HG03097 (cell line): ENCODE results near the gene TARDBP.
"Not testable (repeated sequence)": the region's sequence is repeated elsewhere in the genome, so short reads cannot be mapped to it uniquely, and the experiment has no call there.

Experiments
- ATAC-seq: cut with Tn5 transposase; IDR thresholded peaks from one replicate; pipeline ENCODE4 v1.9.1; 2021; ENCODE audit not compliant: unreplicated experiment, low FRiP score

TARDBP gene

DNA sequence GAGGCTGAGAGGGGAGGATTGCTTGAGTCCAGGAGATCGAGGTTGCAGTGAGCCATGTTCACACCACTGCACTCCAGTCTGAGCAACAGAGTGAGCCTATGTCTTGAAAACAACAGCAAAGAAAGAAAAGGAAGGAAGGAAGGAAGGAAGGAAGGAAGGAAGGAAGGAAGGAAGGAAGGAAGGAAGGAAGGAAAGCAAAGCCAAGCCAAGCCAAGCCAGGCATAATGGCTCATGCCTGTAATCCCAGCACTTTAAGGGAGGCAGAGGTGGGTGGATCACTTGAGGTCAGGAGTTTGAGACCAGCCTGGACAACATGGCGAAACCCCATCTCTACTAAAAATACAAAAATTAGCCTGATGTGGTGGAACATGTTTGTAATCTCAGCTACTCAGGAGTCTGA lies 20.4 kb upstream of the TARDBP start:
- ATAC-seq, result not testable (repeated sequence)

DNA sequence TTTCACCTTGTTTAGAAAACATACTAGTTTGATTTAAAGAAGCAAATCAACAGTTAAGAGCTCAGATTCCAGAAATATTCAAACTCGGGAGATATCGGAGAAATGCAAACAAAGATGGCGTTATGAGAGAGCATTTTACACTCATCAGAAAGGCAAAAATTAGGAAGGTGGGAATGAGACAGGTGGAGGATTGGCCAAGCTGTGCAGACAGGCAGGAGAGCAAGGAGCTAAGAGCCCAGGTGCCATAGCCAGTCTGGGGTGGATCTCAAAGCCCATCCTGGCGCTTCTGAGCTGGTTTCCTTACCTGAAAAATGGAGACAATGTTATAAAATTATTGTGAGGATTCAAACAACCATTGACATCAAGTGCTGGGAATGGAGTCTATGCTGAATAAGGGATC lies 19.6 kb upstream of the TARDBP start:
- ATAC-seq, result no peak

DNA sequence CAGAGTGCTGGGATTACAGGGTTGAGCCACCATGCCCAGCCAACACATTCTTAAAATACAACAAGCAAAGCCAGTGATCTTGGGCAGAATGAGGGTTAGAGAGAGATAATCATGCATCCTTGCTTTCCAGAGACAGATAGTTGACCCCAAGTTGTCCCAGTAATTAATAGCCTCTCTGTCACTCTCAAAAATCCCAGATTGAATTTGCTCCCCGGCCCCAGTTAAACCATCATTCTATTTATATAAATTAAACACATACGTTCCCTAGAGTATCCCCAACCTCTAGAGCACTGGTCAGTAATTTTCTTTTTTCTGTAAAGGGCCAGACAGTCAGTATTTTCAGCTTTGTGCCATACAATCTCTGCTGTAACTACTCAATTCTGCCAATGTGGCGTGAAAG lies 16.4 kb upstream of the TARDBP start:
- ATAC-seq, result no peak

DNA sequence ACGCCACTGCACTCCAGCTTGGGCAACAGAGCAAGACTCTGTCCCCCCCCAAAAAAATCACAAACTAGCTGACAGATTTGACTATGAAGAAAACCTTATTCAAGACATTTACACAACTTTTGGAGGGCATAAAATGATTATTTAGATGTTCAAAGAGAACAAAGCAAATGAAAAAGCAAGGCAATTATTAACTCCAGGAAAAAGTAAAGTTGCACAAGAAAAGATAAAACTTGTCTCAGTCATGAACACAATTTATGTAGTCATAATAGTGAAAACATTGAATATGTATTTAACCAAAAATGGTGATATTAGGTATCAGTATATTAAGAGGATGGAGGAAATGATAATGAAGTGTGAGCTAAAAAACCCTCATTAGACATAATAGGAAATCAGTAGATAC lies 11.9 kb upstream of the TARDBP start:
- no peak for ATAC-seq

DNA sequence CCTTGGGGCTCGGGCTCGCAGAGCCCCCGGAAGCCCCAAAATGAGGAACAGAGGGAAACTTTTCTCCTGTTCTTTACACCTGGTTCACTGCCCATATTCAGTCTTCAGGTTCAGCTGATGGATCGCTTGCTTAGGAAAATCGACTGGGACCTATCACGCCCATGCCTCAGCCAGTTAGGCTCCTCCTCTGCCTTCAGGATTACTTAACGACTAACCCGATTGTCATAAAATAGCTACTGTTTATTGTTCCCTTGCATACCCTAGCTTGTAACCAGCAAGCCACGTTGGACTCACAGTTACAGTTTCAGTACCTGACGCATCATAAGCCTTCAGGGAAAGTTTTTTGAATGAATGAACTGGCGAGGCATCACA lies 692 bp downstream of the TARDBP start:
- ATAC-seq, result no peak

DNA sequence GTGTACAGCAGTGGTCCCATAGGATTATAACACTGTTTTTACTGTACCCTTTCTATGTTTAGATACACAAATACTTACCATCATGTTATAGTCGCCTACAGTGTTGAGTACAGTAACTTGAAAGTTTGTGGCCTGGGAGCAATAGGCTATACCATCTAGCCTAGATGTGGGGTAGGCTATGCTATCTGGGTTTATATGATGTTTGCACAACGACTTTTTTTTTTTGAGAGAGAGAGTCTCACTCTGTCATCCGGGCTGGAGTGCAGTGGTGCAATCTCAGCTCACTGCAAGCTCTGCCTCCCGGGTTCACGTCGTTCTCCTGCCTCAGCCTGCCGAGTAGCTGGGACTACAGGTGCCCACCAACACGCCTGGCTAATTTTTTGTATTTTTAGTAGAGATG lies 6.9 kb downstream of the TARDBP start:
- not testable (repeated sequence) for ATAC-seq

DNA sequence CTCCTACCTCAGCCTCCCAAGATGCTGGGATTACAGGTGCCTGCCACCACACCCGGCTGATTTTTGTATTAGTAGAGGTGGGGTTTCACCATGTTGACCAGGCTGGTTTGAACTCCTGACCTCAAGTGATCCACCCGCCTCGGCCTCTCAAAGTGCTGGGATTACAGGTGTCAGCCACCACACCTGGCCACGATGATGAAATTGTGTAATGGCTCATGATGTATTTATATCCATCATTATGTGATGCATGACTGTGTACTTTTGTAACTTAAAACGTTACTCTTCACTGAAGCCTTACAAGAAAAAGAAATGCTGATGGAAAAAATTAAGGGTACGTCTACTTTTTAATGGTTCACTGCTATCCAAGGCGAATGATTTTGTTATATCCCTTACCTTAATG lies 7.5 kb downstream of the TARDBP start:
- no peak for ATAC-seq

DNA sequence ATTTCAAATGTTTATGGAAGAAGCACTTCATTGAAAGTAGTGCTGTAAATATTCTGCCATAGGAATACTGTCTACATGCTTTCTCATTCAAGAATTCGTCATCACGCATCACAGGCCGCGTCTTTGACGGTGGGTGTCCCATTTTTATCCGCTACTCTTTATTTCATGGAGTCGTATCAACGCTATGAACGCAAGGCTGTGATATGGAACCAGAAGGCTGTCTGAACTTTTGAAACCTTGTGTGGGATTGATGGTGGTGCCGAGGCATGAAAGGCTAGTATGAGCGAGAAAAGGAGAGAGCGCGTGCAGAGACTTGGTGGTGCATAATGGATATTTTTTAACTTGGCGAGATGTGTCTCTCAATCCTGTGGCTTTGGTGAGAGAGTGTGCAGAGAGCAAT lies 10.7 kb downstream of the TARDBP start:
- no peak for ATAC-seq

DNA sequence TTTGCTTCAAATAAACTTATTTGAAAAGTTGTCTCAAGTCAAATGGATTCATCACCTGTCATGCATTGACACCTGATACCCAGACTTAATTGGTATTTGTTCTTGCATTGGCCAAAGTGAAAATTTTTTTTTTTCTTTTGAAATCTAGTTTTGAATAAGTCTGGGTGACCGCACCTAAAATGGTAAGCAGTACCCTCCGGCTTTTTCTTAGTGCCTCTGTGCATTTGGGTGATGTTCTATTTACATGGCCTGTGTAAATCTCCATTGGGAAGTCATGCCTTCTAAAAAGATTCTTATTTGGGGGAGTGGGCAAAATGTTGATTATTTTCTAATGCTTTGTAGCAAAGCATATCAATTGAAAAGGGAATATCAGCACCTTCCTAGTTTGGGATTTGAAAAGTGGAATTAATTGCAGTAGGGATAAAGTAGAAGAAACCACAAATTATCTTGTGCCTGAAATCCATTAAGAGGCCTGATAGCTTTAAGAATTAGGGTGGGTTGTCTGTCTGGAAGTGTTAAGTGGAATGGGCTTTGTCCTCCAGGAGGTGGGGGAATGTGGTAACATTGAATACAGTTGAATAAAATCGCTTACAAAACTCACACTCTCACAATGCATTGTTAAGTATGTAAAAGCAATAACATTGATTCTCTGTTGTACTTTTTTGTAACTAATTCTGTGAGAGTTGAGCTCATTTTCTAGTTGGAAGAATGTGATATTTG lies 11.9 kb downstream of the TARDBP start:
- ATAC-seq, result no peak

DNA sequence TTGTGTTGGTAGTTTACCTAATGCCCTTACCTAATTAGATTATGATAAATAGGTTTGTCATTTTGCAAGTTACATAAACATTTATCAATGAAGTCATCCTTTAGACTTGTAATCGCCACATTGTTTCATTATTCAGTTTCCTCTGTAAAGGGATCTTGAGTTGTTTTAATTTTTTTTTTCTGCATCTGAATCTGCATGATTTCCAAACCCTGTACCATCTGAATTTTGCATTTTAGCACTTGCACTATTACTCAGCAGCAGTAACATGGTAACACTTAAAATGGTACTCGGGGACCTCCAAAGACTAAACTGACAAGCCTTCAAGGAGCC lies 12.4 kb downstream of the TARDBP start:
- no peak for ATAC-seq

DNA sequence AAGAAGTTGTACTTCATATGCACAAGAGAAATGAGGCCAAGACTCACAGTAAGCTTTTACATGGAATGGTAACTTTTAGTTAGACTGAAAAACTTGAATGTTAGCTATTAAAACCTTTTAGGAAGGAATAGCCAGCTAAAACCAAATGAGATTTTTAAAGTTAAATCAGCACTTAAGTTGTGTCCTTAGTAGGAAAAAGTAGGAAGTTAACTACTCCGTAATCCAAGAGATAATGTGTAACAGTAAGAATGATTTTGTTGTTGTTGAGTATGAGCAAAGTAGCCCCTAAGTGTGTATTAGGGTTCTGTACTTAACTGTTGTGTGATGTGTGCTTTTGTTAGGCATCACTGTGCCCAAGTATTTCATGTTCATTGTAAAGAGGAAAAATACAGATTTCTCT lies 13.2 kb downstream of the TARDBP start:
- ATAC-seq, result no peak

DNA sequence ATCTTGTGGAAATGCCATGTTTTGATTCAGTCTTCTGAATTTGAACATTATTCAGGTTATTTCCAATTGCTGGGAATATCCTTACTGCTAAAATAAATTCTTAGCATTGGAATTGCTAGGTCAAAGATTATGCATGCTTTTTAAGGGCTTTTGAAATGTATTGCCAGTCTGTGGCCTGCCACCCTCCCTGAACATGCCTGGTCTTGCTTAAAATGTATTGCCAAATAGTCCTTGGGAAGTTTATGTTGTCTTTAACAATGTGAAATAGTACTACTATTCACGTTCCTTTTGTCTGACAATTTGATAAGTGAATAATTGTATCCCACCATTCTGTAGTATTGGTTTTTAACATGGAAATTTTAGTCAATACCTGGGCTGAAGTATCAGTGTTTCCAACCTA lies 13.6 kb downstream of the TARDBP start:
- no peak for ATAC-seq

DNA sequence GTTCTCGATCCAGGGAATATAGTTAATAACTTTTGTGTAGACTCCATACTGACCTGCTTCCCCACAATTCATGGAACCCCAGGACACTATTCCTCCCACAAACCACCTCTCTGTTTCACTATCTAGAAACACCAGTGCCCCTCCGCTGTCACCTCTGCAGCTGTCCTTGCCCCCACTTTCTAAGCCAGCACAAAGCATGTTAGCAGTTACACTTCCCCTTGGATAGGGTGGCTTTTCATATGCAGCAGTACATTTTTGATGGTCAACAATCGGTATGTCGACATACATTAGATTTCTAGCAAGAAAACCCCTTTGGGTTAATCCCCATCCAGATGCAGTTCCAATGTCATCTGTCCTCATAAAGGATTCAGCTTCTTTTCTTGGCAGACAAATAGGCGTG lies 14.4 kb downstream of the TARDBP start:
- ATAC-seq, result no peak

DNA sequence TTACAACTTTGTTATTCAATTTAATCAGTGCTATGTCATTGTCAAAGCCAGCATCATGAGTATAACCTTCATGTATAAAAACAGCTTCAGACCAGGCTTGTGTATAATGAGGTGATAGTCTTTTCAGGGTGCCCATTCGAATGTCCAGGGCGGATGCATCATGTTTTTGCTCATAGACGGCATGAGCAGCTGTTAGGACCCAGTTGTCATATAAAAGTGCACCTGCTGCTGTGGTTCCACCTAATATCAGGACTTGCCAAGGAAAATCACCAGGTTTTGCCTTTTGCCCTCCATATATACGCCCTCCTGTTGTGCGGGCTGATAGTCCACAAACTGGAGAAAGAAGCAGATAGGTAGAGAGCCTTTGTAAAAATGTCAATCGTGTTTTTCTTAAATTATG lies 14.9 kb downstream of the TARDBP start:
- ATAC-seq, result no peak

DNA sequence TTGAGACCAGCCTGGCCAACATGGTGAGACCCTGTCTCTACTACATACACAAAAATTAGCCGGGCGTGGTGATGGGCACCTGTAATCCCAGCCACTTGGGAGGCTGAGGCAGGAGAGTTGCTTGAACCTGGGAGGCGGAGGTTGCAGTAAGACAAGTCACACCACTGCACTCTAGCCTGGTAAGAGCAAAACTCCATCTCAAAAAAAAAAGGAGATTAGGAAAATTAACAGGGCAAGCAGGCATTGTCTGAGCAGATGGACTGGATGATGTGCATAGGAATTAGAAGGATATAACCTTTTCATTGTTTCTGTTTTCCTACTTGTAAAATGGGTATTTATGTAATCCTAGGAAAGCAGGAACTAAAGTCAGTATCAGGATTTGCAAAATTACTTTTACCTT lies 15.6 kb downstream of the TARDBP start:
- no peak for ATAC-seq

DNA sequence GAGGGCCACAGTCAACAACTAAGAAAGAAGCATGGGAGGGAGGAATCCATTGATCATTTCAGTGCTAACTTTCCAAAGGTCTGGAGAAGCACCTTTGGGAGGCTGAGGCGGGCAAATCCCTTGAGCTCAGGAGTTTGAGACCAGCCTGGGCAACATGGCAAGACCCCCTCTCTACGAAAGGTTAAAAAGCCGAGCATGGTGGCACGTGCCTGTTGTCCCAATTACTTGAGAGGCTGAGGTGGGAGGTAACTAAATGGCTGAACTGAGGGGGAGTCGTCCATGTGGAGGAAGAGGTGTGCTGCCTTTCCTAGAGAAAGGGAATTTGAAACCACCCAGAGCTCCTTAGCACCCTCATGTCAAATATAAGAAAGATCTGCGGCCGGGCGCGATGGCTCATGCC lies 18.4 kb downstream of the TARDBP start:
- ATAC-seq, result no peak

DNA sequence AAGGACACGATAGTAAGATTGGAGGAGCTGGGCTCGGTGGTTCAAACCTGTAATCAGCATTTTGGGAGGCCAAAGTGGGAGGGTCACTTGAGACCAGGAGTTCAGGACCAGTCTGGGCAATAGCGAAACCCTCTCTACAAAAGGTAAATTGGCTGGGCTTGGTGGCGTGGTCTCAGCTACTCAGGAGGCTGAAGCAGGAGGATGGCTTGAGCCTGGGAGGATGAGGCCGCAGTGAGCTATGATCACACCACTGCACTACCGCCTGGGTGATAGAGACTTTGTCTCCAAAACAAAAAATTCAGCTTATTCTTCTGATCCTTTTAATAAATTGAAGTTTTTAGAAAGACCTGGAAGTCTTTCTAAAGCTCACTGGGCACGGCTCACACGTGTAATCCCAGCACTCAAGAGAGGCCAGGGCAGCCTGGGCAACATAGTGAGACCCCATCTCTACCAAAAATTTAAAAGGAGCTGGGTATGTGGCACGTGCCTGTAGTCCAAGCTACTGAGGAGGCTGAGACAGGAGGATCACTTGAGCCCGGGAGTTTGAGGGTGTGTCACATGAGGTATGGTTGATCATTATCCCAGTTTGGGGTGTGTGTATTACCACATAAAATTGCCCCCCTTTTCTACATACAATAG lies 19.3 kb downstream of the TARDBP start:
- no peak for ATAC-seq

DNA sequence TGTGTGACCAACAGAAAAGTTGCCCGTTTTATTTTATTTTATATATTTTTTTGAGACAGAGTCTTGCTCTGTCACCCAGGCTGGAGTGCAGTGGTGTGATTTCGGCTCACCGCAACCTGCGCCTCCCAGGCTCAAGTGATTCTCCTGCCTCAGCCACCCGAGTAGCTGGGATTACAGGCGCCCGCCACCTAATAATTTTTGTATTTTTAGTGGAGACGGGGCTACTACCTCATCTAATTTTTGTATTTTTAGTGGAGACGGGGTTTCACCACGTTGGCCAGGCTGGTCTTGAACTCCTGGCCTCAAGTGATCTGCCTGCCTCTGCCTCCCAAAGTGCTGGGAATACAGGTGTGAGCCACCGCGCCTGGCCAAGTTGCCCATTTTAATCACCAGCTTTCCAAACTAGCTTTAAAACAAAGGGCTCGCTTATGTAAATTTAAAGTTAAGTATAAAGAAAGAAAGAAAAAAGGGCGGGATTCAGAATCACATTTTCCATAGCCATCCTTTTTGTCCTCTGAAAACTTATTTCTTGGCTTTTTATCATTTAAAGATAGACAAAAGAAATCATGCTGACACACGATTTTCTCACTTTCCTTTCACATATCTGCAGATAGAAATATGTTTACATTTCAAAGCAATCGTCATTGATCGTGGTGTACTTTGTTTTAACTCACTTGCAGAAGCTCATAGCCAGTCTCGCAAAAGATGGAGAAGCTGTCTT lies 24.7 kb downstream of the TARDBP start:
- not testable (repeated sequence) for ATAC-seq

DNA sequence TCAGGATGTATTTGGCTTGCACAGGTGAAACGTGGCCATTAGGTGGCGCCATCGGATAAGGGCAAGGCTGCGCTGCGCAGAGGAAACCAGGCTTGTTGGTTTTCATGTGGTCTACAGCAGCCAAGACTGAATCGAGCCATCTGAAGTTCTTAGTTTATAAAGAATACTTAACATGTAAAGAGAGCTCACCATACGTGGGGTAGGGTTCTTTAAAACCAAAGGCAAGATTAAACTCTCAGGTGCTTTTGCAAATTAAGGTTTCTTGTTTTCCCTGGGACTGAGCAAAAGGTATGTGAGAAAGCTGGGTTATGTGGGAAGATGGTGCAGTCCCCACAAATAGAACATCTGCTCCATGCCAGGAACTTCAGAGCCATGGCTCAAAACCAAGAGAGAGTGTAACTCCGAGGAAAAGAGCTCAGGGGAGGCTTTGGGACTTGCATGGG lies 25.3 kb downstream of the TARDBP start:
- ATAC-seq, result peak; percentile 67

DNA sequence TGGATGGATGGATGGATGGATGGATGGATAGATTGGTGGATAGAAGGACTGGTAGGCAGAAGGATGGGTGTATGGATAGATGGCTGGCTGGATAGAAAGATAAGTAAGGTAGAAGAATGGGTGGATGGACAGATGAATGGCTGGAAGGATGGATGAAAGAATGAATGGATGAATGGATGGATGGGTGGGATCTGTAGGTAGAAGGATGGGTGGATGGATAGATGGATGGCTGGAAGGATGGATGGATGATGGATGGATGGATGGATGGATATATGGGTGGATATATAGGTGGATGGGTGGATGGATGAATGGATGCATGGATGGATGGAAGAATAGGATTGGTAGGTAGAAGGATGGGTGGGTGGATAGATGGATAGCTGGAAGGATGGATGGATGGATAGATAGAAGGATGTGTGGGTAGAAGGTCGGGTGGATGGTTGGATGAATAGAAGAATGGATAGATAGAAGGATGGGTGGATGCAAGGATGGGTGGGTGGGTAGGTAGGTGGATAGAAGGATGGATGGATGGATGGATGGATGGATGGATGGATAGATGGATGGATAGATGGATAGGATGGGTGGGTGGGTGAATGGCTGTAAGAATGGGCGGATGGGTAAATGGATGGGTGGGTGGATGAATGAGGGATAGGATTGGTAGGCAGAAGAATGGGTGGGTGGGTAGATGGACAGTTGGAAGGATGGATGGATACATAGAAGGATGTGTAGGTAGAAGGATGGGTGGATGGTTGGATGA lies 27.1 kb downstream of the TARDBP start:
- ATAC-seq, result no peak

DNA sequence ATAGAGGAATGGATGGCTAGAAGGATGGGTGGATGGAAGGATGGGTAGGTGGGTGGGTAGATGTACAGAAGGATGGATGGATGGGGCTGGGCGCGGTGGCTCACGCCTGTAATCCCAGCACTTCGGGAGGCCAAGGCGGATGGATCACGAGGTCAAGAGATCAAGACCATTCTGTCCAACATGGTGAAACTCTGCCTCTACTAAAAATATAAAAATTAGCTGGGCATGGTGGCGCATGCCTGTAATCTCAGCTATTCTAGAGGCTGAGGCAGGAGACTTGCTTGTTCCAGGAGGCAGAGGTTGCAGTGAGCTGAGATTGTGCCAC lies 27.6 kb downstream of the TARDBP start:
- ATAC-seq, result not testable (repeated sequence)
